Measurements from ENCODE around the gene RALB. TPM values are rescaled to one million over a fixed set of nuclear protein-coding genes. Genes with fewer than 3 reads are reported as not detected.
A peak's percentile ranks its signal among the peaks of the same experiment; 100 is the strongest.

The RALB gene, protein sequence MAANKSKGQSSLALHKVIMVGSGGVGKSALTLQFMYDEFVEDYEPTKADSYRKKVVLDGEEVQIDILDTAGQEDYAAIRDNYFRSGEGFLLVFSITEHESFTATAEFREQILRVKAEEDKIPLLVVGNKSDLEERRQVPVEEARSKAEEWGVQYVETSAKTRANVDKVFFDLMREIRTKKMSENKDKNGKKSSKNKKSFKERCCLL
- total RNA-seq (2012; rRNA removed): 53.6 and 75.3 TPM in 2 replicates
- polyA plus RNA-seq (2012; rRNA removed): 38.0 and 54.7 TPM in 2 replicates
- polyA plus RNA-seq (2012; cell fraction: cytosol; rRNA removed): 14.8 and 19.0 TPM in 2 replicates
- polyA plus RNA-seq (2012; cell fraction: nucleus; rRNA removed; ENCODE audit: low replicate concordance): 4.3 and 18.5 TPM in 2 replicates
- Bru-seq, nascent RNA: percentile 77 among the genes with signal in this experiment
- percentile 77 among the genes with signal in this experiment for BruChase-seq, experiment 1, labeled RNA remaining after a 6-hour chase
- BruChase-seq, experiment 2, labeled RNA remaining after a 2-hour chase: percentile 78 among the genes with signal in this experiment
- long read RNA-seq, transcript RALB-201 (5 exons, 2,344 nt): major isoform, 97 of 175 reads
- long read RNA-seq, transcript RALB-203 (5 exons, 1,252 nt): minor isoform, 53 of 175 reads
- long read RNA-seq, partial matches to known transcripts: 14 of 175 reads
- long read RNA-seq, other reads (novel, unspliced or antisense): 11 of 175 reads

DNA sequence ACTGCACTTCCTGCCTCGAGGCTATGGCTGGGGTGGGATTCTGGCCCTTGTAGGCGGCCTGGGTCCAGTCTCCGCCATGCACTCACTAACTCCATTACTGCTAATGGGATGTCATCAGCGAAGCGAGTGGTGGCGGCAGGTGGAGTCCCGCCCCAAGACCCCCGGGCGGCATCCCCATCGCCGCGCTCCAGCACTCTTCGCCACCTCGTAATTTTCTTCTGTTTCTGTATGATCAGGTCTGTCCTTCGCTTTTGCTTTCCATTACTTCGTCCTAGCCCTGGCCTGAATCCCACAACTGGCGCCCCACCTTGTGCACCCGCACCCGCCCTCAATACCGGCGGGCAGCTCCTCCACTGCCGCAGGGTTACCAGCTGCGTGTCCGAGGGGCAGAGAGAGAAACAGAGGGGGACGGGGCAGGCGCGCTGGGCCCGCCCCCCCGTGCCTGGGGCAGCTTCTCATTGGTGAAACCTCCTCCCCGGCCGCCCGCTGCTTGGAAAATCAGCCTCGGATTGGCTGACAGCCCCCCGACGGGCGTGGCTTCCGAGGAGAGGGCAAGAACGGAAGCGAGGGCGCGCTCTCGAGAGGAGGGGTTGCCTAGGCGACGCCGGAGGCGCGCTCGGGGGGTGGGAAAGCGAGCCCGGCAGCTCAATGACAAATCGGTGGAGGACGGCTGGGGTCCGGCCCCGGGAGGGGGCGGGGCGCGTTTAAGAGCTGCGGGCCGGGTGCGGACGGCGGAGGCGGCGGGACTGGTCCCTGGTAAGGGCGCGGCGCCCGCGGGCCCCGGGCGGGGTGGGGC, at the start of gene RALB:
TSS of gene RALB (plus strand) at position 628 of the 796 bp plus-strand sequence. CDS start 25,813 bp downstream, outside the sequence.
- ChIA-PET CTCF (interaction anchor here (0.6 kb wide), 1 partner anchor 61 kb away, joined by 3 read pairs; no protein-coding TSS in a partner anchor), POLR2A (ENCODE audit: unreplicated experiment) (interaction anchor here (0.7 kb wide), 1 partner anchor 35 kb away, joined by 4 read pairs; no protein-coding TSS in a partner anchor)
- peak within 1 kb of the TSS; percentile 36; the same call in 1 of the 2 replicates for H3K18ac ChIP-seq (ENCODE audit: low read depth, low read length)
- H3K36me3 ChIP-seq (ENCODE audit: control insufficient read depth, insufficient read depth, low read length): no peaks in the 10 kb centered on the region
- peaks cover 31% of the 10 kb centered on the region for H4K20me1 ChIP-seq (ENCODE audit: insufficient read depth, low read length)
- H4K8ac ChIP-seq (ENCODE audit: low read depth in 2 of 2, low read length in 2 of 2): peak within 1 kb of the TSS; percentile 9 to 83; a peak in 3 of 4 replicates
- peak within 1 kb of the TSS; percentile 86 for H2AFZ ChIP-seq (replicated peaks; ENCODE audit: low read length, poor library complexity)
- H4K5ac ChIP-seq (ENCODE audit: low read depth, low read length): peak within 1 kb of the TSS; percentile 8; the same call in 1 of the 2 replicates
- H3K9ac ChIP-seq (ENCODE audit: low read depth, low read length): peak within 1 kb of the TSS; percentile 91
- H2BK5ac ChIP-seq (ENCODE audit: low read depth, low read length, poor library complexity, severe bottlenecking): peak within 1 kb of the TSS; percentile 67
- WGBS, 2 experiments (ENCODE audit: extremely low coverage in 2 of 2, insufficient read length in 1 of 2): 0% methylated on average over 20 of the region's 71 CpGs; no CpG with 5 or more reads in 1 of the 2 experiments
- in situ Hi-C loops (cut with MboI; ENCODE audit: low sequenced_read_pairs) (no loop called here), dilution Hi-C loops (cut with HindIII; ENCODE audit: low sequenced_read_pairs, unreplicated experiment) (no loop called here), intact Hi-C loops (cut with micrococcal nuclease) (loop anchor here (1.0 to 5.0 kb wide), 3 partner anchors 35 to 425 kb away; no protein-coding TSS in a partner anchor)
- H3K9me3 ChIP-seq (ENCODE audit: control insufficient read depth, insufficient read depth, low read length): no peaks in the 10 kb centered on the region
- peak within 1 kb of the TSS; percentile 97 for H2AK9ac ChIP-seq (replicated peaks; ENCODE audit: low read depth, low read length, poor library complexity)
- peak within 1 kb of the TSS; percentile 29; the same call in 1 of the 2 replicates for H2BK120ac ChIP-seq (ENCODE audit: low read depth, low read length)
- peak within 1 kb of the TSS; percentile 74 for H3K4me3 ChIP-seq (ENCODE audit: insufficient read depth, low read depth, low read length)
- peaks cover 11% of the 10 kb centered on the region; the same call in 1 of the 2 replicates for H3K27me3 ChIP-seq (ENCODE audit: control insufficient read depth, insufficient read depth, low read length)
- H3K9me1 ChIP-seq (ENCODE audit: insufficient read depth, low read length): peaks cover 8% of the 10 kb centered on the region; the same call in 1 of the 2 replicates
- peak within 1 kb of the TSS; percentile 74 for H3K56ac ChIP-seq (ENCODE audit: extremely low read depth, insufficient read depth, low read length)
- peak within 1 kb of the TSS; percentile 93 for H3K4me2 ChIP-seq (ENCODE audit: low read depth, low read length)
- no peak within 1 kb of the TSS; the same call in 2 of the 3 replicates for H2BK15ac ChIP-seq (ENCODE audit: low read depth, low read length)
- H3K79me1 ChIP-seq (ENCODE audit: low read depth in 1 of 2, low read length in 2 of 2): peaks cover 4 to 40% of the 10 kb centered on the region in 2 experiments
- peak within 1 kb of the TSS; percentile 96 for H3K14ac ChIP-seq (replicated peaks; ENCODE audit: low read depth, low read length)
- peak within 1 kb of the TSS; percentile 91 for H3K23ac ChIP-seq (ENCODE audit: low read depth, low read length)
- H4K91ac ChIP-seq (ENCODE audit: insufficient read depth, low read depth, low read length): peak within 1 kb of the TSS; percentile 64
- H2AK5ac ChIP-seq (ENCODE audit: low read depth, low read length): peak within 1 kb of the TSS; percentile 67
- peak within 1 kb of the TSS; percentile 80 for H3K27ac ChIP-seq (ENCODE audit: insufficient read depth, low read length)
- ATAC-seq (ENCODE audit: low read depth) (peak; percentile 94), DNase-seq (peak; percentile 97)
- BruUV-seq (replicated peaks): no TSS peak
- H2BK20ac ChIP-seq (ENCODE audit: low read depth, low read length): no peak within 1 kb of the TSS
- peaks cover 5% of the 10 kb centered on the region; the same call in 1 of the 2 replicates for H3K4me1 ChIP-seq (ENCODE audit: control insufficient read depth, insufficient read depth, low read length)
- peak within 1 kb of the TSS; percentile 82 for H3K4ac ChIP-seq (ENCODE audit: low read depth, low read length)
- TF ChIP-seq CHD1 (IDR thresholded peaks at IDR 0.05; ENCODE audit: low read depth, low read length) (no peak), POLR2A (IDR thresholded peaks at IDR 0.05; ENCODE audit: low read depth, low read length) (peak; percentile 54), MAFK (IDR thresholded peaks at IDR 0.05; ENCODE audit: low read depth, low read length) (no peak), BHLHE40 (IDR thresholded peaks at IDR 0.05; ENCODE audit: low read depth, low read length) (no peak), MAZ (IDR thresholded peaks at IDR 0.05; ENCODE audit: borderline replicate concordance, low read depth, low read length) (0 out of 2 replicates have a peak, but pooled peaks have one; percentile 77), NFE2L2 (IDR thresholded peaks at IDR 0.05; ENCODE audit: low read depth, low read length) (no peak), MXI1 (IDR thresholded peaks at IDR 0.05; ENCODE audit: borderline replicate concordance, low read depth, low read length) (peak; percentile 17; the same call in 1 of the 2 replicates), RCOR1 (IDR thresholded peaks at IDR 0.05; ENCODE audit: insufficient replicate concordance, low read length) (no peak), SMC3 (IDR thresholded peaks at IDR 0.05; ENCODE audit: low read depth, low read length) (no peak)
- TF ChIP-seq, protein P1, sequence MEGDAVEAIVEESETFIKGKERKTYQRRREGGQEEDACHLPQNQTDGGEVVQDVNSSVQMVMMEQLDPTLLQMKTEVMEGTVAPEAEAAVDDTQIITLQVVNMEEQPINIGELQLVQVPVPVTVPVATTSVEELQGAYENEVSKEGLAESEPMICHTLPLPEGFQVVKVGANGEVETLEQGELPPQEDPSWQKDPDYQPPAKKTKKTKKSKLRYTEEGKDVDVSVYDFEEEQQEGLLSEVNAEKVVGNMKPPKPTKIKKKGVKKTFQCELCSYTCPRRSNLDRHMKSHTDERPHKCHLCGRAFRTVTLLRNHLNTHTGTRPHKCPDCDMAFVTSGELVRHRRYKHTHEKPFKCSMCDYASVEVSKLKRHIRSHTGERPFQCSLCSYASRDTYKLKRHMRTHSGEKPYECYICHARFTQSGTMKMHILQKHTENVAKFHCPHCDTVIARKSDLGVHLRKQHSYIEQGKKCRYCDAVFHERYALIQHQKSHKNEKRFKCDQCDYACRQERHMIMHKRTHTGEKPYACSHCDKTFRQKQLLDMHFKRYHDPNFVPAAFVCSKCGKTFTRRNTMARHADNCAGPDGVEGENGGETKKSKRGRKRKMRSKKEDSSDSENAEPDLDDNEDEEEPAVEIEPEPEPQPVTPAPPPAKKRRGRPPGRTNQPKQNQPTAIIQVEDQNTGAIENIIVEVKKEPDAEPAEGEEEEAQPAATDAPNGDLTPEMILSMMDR (conservative IDR thresholded peaks at IDR 0.05; ENCODE audit: low read depth, low read length): no peak
- TF ChIP-seq, protein P2, sequence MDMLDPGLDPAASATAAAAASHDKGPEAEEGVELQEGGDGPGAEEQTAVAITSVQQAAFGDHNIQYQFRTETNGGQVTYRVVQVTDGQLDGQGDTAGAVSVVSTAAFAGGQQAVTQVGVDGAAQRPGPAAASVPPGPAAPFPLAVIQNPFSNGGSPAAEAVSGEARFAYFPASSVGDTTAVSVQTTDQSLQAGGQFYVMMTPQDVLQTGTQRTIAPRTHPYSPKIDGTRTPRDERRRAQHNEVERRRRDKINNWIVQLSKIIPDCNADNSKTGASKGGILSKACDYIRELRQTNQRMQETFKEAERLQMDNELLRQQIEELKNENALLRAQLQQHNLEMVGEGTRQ (IDR thresholded peaks at IDR 0.05; ENCODE audit: low read depth, low read length): 0 out of 2 replicates have a peak, but pooled peaks have one; percentile 30
